ENCODE results near the gene RPP30.
A peak's percentile ranks its signal among the peaks of the same experiment; 100 is the strongest.

Gene RPP30

GRCh38 chr10:90916392-90917237 is 44.8 kb downstream of the RPP30 start:
- no peak for TF ChIP-seq CTCF (IDR thresholded peaks at IDR 0.05; ENCODE audit: low read depth, low read length)
- H3K4me3 ChIP-seq (ENCODE audit: low read depth, low read length): no peak overlapping the region

- TF ChIP-seq CTCF (IDR thresholded peaks at IDR 0.05; ENCODE audit: low read depth, low read length): no peak
- H3K4me3 ChIP-seq (ENCODE audit: low read depth, low read length): no peak overlapping the region
Observed at GRCh38 chr10:90917238-90917967, 45.6 kb downstream of the RPP30 start.

GRCh38 chr10:90917968-90918318 is 46.2 kb downstream of the RPP30 start:
- H3K4me3 ChIP-seq (ENCODE audit: low read depth, low read length): no peak overlapping the region
- TF ChIP-seq CTCF (IDR thresholded peaks at IDR 0.05; ENCODE audit: low read depth, low read length): no peak

GRCh38 chr10:90919683-90920574 is 48.2 kb downstream of the RPP30 start:
- TF ChIP-seq CTCF (IDR thresholded peaks at IDR 0.05; ENCODE audit: low read depth, low read length): no peak
- peak overlapping the region; percentile 4 for H3K4me3 ChIP-seq (ENCODE audit: low read depth, low read length)

- H3K4me3 ChIP-seq (ENCODE audit: low read depth, low read length): peak within 1 kb of the TSS; percentile 4
- TF ChIP-seq CTCF (IDR thresholded peaks at IDR 0.05; ENCODE audit: low read depth, low read length): no peak
Observed at GRCh38 chr10:90920986-90921666, 49.4 kb downstream of the RPP30 start, which contains the start of gene ANKRD1. TSS of gene ANKRD1 (minus strand) at chr10:90921087. CDS start at chr10:90921027, 60 bp downstream.

- no peak overlapping the region for H3K4me3 ChIP-seq (ENCODE audit: low read depth, low read length)
- no peak for TF ChIP-seq CTCF (IDR thresholded peaks at IDR 0.05; ENCODE audit: low read depth, low read length)
Observed at GRCh38 chr10:90921906-90922305, 50.1 kb downstream of the RPP30 start.

Data from WI38 (cell line).